ENCODE measurements around the gene WNT16.

DNA sequence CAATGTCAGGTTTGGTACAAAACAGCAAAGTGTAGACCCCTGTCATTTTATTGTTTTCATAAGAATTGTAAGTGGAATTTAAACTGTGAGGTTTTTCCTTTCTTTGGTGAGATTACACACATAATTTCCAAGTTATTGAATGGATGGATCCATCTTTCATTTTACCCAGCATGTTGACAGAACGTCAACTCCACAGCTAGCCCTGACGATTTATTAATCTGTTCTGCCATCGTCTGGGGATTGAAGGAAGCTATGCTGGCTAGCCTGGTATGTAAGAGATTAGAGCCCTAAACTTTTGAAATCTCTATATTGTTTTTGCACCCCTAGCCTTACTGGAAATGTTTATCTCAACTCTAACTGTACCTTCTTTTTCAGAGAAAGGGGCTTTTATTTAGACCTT is 8.6 kb downstream of the WNT16 start:
- TF ChIP-seq POLR2A (IDR thresholded peaks at IDR 0.05; ENCODE audit: low read length) (no peak), GATA1 (IDR thresholded peaks at IDR 0.05; ENCODE audit: low read depth, low read length) (no peak)
